ENCODE results near the gene ZNF516.

Gene ZNF516

GRCh38 chr18:76421685-76422078, 73.4 kb downstream of the ZNF516 start:
- no peak for DNase-seq (ENCODE audit: low spot score)

DNA sequence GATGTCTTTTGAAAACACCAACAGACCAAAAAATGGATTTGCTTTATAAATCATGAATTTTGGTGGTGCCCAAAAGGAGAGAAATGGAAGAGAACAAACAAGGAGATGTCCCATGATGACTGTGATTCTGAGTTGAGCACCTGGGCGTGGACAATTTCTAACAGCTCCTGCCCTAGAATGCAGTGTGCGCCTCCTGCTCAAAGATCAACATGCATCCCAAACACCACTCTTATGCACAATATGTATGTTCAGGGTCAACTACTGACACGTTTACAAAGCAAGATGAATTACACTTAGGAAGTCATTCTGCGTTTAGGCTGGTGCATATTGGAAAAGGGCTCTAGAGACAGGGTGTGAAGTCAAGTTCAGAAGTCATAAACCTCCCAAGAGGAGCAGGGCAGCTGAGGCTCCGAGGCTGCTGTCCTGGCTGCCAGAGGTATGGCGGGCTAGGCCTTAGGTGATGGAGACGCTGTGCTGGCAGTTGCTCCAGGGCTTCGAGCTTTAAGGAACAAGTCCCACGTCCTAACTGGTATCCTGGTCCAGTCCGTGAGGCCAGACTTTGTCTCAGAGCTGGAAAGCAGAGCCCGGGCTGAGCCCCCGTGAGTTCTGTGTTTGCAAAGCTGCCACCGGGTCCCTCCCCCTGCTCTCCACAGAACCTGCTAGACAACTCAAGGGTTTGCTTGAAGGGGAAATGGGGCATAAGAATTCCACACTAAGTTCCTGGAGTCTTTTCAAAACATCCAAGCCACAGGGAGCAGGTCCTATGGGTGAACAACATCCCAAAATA, 74.0 kb downstream of the ZNF516 start:
- DNase-seq (ENCODE audit: low spot score) = no peak

GRCh38 chr18:76419811-76420210, 75.2 kb downstream of the ZNF516 start:
- DNase-seq (ENCODE audit: low spot score) = no peak

DNA sequence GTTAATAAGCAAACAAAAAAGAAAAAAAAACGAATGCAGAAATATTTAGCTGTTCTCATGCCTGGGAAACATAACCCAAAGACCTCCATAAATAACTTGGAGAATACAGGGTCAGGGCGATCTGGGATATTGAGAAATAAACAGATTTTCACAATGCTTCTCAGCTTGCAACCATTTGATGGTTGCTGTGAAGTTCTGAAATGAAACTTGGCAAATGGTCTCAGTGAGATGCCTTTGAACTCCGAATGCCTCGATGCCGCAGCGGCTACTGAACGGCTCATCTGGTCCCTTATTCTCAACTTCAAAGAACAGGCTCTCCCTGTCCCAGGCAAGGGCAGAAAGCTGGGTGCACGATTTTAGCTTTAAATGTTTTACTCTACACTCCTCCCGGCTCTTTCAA, 78.1 kb downstream of the ZNF516 start:
- DNase-seq (ENCODE audit: low spot score) = peak; percentile 68

DNA sequence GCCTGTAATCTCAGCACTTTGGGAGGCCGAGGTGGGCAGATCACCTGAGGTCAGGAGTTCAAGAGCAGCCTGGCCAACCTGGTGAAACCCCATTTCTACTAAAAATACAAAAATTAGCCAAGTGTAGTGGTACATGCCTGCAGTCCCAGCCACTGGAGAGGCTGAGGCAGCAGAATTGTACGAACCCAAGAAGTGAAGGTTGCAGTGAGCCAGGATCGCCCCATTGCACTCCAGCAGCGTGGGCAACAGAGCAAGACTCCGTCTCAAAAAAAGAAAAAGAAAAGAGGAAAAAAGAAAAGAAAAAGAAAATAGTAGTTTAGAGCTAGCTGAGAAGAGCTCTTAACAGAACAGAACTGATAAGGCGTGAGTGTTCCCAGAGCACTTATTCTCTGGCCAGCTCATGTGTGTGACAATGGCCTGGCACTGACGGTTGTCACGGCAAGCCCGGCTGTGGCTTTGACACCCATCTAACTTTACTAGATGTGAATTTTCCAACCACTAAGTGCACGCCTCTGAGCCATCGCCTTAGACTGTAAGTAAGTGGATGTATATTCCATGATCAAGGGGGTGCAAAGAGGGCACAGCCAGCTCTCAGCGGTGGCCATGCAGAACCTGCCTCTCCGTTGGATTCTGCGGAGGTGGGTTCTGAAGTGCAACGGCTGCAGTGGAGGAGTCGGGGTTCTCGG, 80.0 kb downstream of the ZNF516 start:
- no peak for DNase-seq (ENCODE audit: low spot score)

DNA sequence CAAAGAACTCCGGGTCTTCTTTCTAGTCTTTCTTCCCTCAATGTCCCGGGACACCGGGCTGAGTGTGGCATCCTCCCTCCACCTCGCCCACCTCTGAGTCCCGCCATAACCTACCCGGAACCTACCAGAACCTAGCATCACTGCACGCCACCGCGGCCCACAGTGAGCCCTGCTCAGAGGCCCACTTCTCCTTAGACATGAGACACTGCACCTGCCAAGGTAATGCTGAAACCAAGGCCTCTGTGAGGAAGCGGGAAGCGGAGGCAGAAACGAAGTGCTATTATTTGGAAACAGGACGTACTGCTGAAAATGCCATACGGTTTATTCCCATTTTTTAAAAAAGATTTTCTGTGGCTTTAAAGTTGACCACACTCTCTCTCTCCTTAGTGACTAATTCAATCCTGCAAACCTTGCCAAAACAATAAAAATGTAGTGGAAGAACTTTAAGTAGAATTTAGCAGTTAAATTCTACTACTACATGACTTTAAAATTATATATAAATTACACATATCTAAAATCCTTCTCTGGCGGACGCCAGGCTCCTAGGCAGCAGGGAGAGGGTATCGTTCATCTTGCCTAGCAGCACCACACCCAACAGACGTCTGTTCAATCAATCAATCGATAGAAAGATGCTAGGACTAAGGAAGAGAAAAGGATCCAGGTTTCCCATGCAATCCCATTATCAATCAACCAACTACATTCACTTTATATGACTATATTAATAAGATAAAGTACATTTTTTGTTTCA, 82.0 kb downstream of the ZNF516 start:
- peak; percentile 71 for DNase-seq (ENCODE audit: low spot score)

GRCh38 chr18:76412010-76412817, 82.8 kb downstream of the ZNF516 start:
- DNase-seq (ENCODE audit: low spot score) = peak; percentile 77

GRCh38 chr18:76410660-76411417, 84.2 kb downstream of the ZNF516 start:
- no peak for DNase-seq (ENCODE audit: low spot score)

GRCh38 chr18:76410033-76410432, 85.0 kb downstream of the ZNF516 start:
- no peak for DNase-seq (ENCODE audit: low spot score)

- DNase-seq (ENCODE audit: low spot score) = no peak
Measured at GRCh38 chr18:76408480-76409067, 86.5 kb downstream of the ZNF516 start.

DNA sequence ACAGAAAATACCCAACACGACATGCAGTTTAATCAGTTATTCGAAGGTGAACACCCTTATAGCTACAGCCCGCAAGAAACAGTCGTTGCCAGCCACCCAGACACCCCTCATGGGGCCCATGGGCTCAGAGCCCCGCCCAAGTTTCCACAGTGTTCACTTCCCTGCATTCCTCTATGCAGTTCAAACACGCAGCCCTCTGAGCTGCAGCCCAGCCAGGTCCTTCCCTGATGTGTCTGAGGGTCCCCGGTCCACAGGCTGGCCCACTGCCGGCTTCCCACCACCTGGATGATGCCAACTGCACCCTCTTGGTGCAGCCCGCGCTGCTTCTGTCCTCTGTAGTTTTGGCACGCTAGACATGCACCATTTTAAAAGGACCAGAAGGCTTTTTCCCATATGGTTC, 87.4 kb downstream of the ZNF516 start:
- DNase-seq (ENCODE audit: low spot score) = no peak

DNA sequence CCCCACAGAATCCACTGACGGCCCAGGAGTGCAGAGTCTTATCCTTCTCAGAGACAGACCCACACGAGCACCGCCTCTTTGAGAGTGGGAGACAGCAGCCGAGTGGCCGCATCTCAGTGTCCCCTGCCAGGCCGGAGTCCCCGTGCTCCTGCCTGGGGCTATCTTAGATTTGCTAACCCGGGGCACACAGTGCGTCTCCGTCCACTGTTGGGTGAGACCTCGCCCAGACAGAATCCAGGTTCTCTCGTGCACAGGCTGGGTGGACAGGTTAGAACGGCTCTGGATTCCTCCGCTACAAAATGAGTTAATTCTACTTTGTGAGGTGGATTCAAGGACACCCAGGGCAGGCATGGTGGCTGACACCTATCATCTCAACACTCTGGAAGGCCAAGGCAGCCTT, 88.3 kb downstream of the ZNF516 start:
- no peak for DNase-seq (ENCODE audit: low spot score)

- DNase-seq (ENCODE audit: low spot score) = peak; percentile 60
Measured at GRCh38 chr18:76405681-76406356, 89.2 kb downstream of the ZNF516 start.

DNA sequence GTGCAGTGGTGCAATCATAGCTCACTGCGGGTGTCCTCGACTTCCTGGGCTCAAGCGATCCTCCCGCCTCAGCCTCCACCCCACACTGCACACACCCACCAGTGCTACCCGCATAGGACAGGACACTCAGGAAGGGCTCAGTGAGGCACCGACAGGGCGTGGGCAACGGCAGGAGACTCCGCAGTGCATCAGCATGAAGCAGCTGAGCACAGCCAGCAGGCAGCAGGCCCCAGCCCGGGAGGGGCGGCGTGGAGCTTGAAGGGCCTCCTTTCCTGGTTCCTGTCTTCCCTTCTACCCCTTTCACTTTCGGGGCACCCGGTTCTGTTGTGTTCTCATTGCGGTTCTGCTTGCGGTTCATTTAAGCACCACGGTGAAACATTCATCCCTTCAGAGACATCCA, 89.8 kb downstream of the ZNF516 start:
- no peak for DNase-seq (ENCODE audit: low spot score)

GRCh38 chr18:76404345-76404831, 90.7 kb downstream of the ZNF516 start:
- no peak for DNase-seq (ENCODE audit: low spot score)

DNA sequence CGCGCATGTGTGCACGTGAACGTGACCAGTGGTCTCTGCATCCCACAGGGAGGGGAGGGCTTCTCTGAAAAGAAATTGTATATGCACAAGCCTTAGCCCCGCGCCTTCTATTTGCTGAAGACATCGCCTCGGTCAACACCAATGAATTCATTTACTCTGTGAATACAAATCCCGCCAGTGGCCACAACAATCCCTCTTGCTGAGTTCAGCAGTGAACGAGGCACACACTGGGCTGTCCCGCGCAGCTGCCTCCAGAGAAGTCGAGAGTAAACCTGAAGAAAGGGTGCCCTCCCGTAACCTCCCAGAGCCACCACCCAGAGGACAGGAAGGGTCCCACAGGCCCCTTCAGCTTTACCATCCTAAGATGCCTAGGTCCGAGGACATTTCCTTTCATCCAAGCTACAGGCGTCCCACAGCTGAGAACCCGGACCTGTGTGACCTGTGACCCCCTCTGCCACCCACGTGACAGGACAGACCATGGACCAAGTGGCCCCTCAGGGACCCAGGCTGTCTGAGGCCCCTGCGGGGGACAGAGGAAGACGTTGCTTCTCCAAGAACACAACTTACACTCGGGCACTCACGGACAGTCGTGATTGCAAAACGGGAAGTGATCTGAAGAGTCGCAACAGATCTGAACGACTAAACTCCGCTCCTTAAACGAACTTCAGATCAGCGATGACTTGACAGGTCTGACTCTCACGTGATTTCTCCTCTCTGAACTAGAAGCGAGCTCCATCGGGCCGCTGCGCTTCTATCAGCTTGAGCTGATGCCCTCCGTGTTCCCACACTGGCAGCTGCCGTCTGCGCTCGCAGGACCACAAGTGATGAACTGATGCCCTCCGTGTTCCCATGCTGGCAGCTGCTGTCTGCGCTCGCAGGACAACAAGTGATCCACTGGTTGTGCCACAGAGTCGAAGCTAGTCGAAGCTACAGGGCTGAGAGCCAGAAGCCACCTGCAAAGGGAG, 92.7 kb downstream of the ZNF516 start:
- DNase-seq (ENCODE audit: low spot score) = no peak

DNA sequence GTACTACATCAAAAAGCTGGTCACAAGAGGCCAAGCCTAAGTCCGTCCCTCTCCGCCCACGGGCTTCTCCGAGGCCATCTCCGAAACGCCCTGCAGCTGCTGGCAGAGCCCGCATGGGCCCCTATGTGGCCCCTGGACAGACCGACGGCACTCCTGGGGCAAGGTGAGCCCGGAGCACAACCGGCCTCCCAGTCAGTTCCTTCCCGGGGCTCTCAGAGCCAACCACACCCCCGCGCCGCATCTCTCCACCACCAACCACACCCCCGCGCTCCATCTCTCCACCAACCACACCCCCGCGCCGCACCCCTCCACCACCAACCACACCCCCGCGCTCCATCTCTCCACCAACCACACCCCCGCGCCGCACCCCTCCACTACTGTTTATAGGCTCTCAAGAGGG, 93.5 kb downstream of the ZNF516 start:
- no peak for DNase-seq (ENCODE audit: low spot score)

- DNase-seq (ENCODE audit: low spot score) = no peak
Measured at GRCh38 chr18:76399613-76400391, 95.2 kb downstream of the ZNF516 start.

Data from GM03348 (cell line).